Measurements from ENCODE around the gene PLD6.

- no peak for TF ChIP-seq ZNF274 (IDR thresholded peaks at IDR 0.05; ENCODE audit: low read depth, low read length)
- TF ChIP-seq YY1 (IDR thresholded peaks at IDR 0.05; ENCODE audit: insufficient read depth, insufficient read length): no peak
- TF ChIP-seq SUZ12 (IDR thresholded peaks at IDR 0.05; ENCODE audit: extremely low read depth, insufficient read depth, insufficient read length): no peak
These were observed 41.5 kb downstream of the PLD6 start for GRCh38 chr17:17164676-17165075.

Measured in NT2/D1 (cell line).